WTC11 (cell line): Measurements from ENCODE around the gene CYP27B1. TPM values are rescaled to one million over a fixed set of nuclear protein-coding genes. Genes with fewer than 3 reads are reported as not detected.

Experiments
- ATAC-seq: fragments of 200-7000 bp; cut with Tn5 transposase; 2 replicates; pipeline ENCODE4 v1.10.0; 2021; ENCODE audit warnings: mild to moderate bottlenecking, moderate library complexity
- CTCF ChIA-PET: fragments of 300-600 bp; sonication (Branson Sonifier 250); formaldehyde crosslinking; loops from one replicate; lab custom pipeline; 2021; ENCODE audit warnings: antibody characterized with exemption; lab: Charles Lee
- POLR2A ChIA-PET: fragments of 350-600 bp; sonication (Branson Sonifier 250); formaldehyde crosslinking; loops from one replicate; lab custom pipeline; 2021; ENCODE audit warnings: antibody characterized with exemption; lab: Charles Lee
- DNase-seq: peaks from one replicate; pipeline ENCODE4 v3.0.0; 2021; ENCODE audit warnings: low spot score
- H3K27ac Mint-ChIP-seq: 2 replicates; pipeline ENCODE4 v1.8.0; 2021; ENCODE audit warnings: mixed read lengths
- H3K27me3 Mint-ChIP-seq: 2 replicates; pipeline ENCODE4 v1.8.0; 2021; ENCODE audit warnings: low read depth, mild to moderate bottlenecking, moderate library complexity, mixed read lengths
- H3K36me3 Mint-ChIP-seq: 2 replicates; pipeline ENCODE4 v1.8.0; 2021; ENCODE audit warnings: mixed read lengths
- H3K4me1 Mint-ChIP-seq: 2 replicates; pipeline ENCODE4 v1.8.0; 2022; ENCODE audit warnings: mixed read lengths
- H3K4me3 Mint-ChIP-seq: 2 replicates; pipeline ENCODE4 v1.8.0; 2021; ENCODE audit warnings: mild to moderate bottlenecking, moderate library complexity, mixed read lengths
- H3K9me3 Mint-ChIP-seq: 2 replicates; pipeline ENCODE4 v1.8.0; 2021; ENCODE audit warnings: mixed read lengths
- EMX1 ChIP-seq: fragments of 250-450 bp; sonication (Bioruptor Pico); IDR thresholded peaks from 2 replicates; pipeline ENCODE4 v1.8.0; 2021; ENCODE audit warnings: mild to moderate bottlenecking
- FOXJ3 ChIP-seq: sonication (generic); formaldehyde crosslinking; IDR thresholded peaks from 2 replicates; pipeline ENCODE4 v1.9.0; 2021; ENCODE audit warnings: missing genetic modification reagents, mild to moderate bottlenecking, borderline replicate concordance
- GRHL2 ChIP-seq: fragments of 250-450 bp; sonication (Bioruptor Pico); IDR thresholded peaks from 2 replicates; pipeline ENCODE4 v1.8.0; 2022; ENCODE audit warnings: mild to moderate bottlenecking, moderate library complexity; ENCODE audit not compliant: insufficient replicate concordance, severe bottlenecking
- JUN ChIP-seq: sonication (generic); formaldehyde crosslinking; IDR thresholded peaks from 2 replicates; pipeline ENCODE4 v1.8.0; 2023; ENCODE audit warnings: mild to moderate bottlenecking, missing genetic modification reagents
- MYBL2 ChIP-seq: sonication (generic); formaldehyde crosslinking; IDR thresholded peaks from 2 replicates; pipeline ENCODE4 v1.8.1; 2023; ENCODE audit warnings: mild to moderate bottlenecking, moderate library complexity, missing genetic modification reagents
- NFATC4 ChIP-seq: fragments of 250-450 bp; sonication (Bioruptor Pico); IDR thresholded peaks from 2 replicates; pipeline ENCODE4 v1.9.0; 2021; ENCODE audit warnings: mild to moderate bottlenecking
- NFE2L1 ChIP-seq: sonication (generic); formaldehyde crosslinking; IDR thresholded peaks from 2 replicates; pipeline ENCODE4 v1.8.1; 2023; ENCODE audit warnings: missing genetic modification reagents
- SP1 ChIP-seq: sonication (generic); formaldehyde crosslinking; conservative IDR thresholded peaks from 2 replicates; pipeline ENCODE4 v1.8.1; 2022; ENCODE audit warnings: missing genetic modification reagents
- ZBTB21 ChIP-seq: sonication (generic); formaldehyde crosslinking; IDR thresholded peaks from 2 replicates; pipeline ENCODE4 v1.8.1; 2023; ENCODE audit warnings: mild to moderate bottlenecking, missing genetic modification reagents, borderline replicate concordance
- ZNF416 ChIP-seq: fragments of 250-450 bp; sonication (Bioruptor Pico); IDR thresholded peaks from 2 replicates; pipeline ENCODE4 v1.9.0; 2021; ENCODE audit warnings: mild to moderate bottlenecking, inconsistent platforms
- total RNA-seq: library from RNA; stranded (reverse); gene quantifications from 3 replicates; pipeline ENCODE4 v1.2.3, GENCODE V29; 2021
- TF ChIP-seq, protein P1 (sequence below): sonication (generic); formaldehyde crosslinking; IDR thresholded peaks from 2 replicates; pipeline ENCODE4 v1.8.1; 2023; ENCODE audit warnings: mild to moderate bottlenecking, missing genetic modification reagents
- TF ChIP-seq, protein P2 (sequence below): fragments of 250-450 bp; sonication (Bioruptor Pico); IDR thresholded peaks from 2 replicates; pipeline ENCODE4 v2.1.2; 2022; ENCODE audit warnings: mild to moderate bottlenecking, moderate library complexity
- TF ChIP-seq, protein P3 (sequence below): fragments of 250-450 bp; sonication (Bioruptor Pico); IDR thresholded peaks from 2 replicates; pipeline ENCODE4 v1.8.0; 2021; ENCODE audit warnings: mild to moderate bottlenecking
- TF ChIP-seq, protein P4 (sequence below): sonication (generic); formaldehyde crosslinking; IDR thresholded peaks from 2 replicates; pipeline ENCODE4 v1.8.0; 2022; ENCODE audit warnings: mild to moderate bottlenecking, missing genetic modification reagents
- TF ChIP-seq, protein P5 (sequence below): sonication (generic); formaldehyde crosslinking; IDR thresholded peaks from 2 replicates; pipeline ENCODE4 v1.8.1; 2022; ENCODE audit warnings: mild to moderate bottlenecking, missing genetic modification reagents, moderate library complexity, borderline replicate concordance
- TF ChIP-seq, protein P6 (sequence below): sonication (generic); formaldehyde crosslinking; IDR thresholded peaks from 2 replicates; pipeline ENCODE4 v1.8.1; 2023; ENCODE audit warnings: mild to moderate bottlenecking, missing genetic modification reagents, moderate library complexity
- TF ChIP-seq, protein P7 (sequence below): fragments of 250-450 bp; sonication (Bioruptor Pico); IDR thresholded peaks from 2 replicates; pipeline ENCODE4 v1.9.0; 2021; ENCODE audit warnings: mild to moderate bottlenecking
- TF ChIP-seq, protein P8 (sequence below): sonication (generic); formaldehyde crosslinking; IDR thresholded peaks from 2 replicates; pipeline ENCODE4 v1.8.1; 2022; ENCODE audit warnings: low read depth, mild to moderate bottlenecking, moderate library complexity, missing genetic modification reagents, borderline replicate concordance
- TF ChIP-seq, protein P9 (sequence below): fragments of 250-450 bp; sonication (Bioruptor Pico); conservative IDR thresholded peaks from 2 replicates; pipeline ENCODE4 v1.9.0; 2021; ENCODE audit warnings: mild to moderate bottlenecking

The CYP27B1 gene
- total RNA-seq, 1 experiment from 2014 or later, result 2.1 TPM

DNA sequence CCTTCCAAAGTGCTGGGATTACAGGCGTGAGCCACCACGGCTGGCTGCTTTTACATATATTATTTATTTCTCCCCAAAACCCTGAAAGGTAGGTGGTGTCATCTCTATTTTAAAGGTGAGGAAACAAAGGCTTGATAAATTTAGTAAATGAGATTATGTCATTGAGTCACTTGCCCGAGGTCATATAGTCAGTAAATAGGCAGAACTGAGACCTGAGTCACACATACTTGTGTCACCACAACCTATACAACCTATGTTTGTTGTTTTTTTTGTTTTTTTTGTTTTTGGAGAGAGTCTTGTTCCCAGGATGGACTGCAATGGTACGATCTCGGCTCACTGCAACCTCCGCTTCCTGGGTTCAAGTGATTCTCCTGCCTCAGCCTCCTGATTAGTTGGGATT is 28.5 kb upstream of the CYP27B1 start:
- Mint-ChIP-seq H3K4me1 (no peaks in the 10 kb centered on the region), H3K36me3 (peaks cover 48% of the 10 kb centered on the region), H3K27me3 (no peaks in the 10 kb centered on the region), H3K4me3 (no peak overlapping the region), H3K27ac (no peak overlapping the region), H3K9me3 (no peaks in the 10 kb centered on the region)
- ChIA-PET CTCF (interaction anchor here (2.2 kb wide), 1 partner anchor 8 kb away, joined by 10 read pairs; no protein-coding TSS in a partner anchor), POLR2A (no interaction called here)
- ATAC-seq (no peak), DNase-seq (no peak)
- TF ChIP-seq FOXJ3 (CRISPR knock-in tag), result no peak
- no peak for TF ChIP-seq MYBL2 (CRISPR knock-in tag)
- TF ChIP-seq, protein P1, sequence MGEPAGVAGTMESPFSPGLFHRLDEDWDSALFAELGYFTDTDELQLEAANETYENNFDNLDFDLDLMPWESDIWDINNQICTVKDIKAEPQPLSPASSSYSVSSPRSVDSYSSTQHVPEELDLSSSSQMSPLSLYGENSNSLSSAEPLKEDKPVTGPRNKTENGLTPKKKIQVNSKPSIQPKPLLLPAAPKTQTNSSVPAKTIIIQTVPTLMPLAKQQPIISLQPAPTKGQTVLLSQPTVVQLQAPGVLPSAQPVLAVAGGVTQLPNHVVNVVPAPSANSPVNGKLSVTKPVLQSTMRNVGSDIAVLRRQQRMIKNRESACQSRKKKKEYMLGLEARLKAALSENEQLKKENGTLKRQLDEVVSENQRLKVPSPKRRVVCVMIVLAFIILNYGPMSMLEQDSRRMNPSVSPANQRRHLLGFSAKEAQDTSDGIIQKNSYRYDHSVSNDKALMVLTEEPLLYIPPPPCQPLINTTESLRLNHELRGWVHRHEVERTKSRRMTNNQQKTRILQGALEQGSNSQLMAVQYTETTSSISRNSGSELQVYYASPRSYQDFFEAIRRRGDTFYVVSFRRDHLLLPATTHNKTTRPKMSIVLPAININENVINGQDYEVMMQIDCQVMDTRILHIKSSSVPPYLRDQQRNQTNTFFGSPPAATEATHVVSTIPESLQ (CRISPR knock-in tag), result no peak
- no peak for TF ChIP-seq SP1 (CRISPR knock-in tag)
- TF ChIP-seq, protein P2, sequence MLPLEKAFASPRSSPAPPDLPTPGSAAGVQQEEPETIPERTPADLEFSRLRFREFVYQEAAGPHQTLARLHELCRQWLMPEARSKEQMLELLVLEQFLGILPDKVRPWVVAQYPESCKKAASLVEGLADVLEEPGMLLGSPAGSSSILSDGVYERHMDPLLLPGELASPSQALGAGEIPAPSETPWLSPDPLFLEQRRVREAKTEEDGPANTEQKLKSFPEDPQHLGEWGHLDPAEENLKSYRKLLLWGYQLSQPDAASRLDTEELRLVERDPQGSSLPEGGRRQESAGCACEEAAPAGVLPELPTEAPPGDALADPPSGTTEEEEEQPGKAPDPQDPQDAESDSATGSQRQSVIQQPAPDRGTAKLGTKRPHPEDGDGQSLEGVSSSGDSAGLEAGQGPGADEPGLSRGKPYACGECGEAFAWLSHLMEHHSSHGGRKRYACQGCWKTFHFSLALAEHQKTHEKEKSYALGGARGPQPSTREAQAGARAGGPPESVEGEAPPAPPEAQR, result no peak
- TF ChIP-seq, protein P3, sequence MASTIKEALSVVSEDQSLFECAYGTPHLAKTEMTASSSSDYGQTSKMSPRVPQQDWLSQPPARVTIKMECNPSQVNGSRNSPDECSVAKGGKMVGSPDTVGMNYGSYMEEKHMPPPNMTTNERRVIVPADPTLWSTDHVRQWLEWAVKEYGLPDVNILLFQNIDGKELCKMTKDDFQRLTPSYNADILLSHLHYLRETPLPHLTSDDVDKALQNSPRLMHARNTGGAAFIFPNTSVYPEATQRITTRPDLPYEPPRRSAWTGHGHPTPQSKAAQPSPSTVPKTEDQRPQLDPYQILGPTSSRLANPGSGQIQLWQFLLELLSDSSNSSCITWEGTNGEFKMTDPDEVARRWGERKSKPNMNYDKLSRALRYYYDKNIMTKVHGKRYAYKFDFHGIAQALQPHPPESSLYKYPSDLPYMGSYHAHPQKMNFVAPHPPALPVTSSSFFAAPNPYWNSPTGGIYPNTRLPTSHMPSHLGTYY, result no peak
- TF ChIP-seq, protein P4, sequence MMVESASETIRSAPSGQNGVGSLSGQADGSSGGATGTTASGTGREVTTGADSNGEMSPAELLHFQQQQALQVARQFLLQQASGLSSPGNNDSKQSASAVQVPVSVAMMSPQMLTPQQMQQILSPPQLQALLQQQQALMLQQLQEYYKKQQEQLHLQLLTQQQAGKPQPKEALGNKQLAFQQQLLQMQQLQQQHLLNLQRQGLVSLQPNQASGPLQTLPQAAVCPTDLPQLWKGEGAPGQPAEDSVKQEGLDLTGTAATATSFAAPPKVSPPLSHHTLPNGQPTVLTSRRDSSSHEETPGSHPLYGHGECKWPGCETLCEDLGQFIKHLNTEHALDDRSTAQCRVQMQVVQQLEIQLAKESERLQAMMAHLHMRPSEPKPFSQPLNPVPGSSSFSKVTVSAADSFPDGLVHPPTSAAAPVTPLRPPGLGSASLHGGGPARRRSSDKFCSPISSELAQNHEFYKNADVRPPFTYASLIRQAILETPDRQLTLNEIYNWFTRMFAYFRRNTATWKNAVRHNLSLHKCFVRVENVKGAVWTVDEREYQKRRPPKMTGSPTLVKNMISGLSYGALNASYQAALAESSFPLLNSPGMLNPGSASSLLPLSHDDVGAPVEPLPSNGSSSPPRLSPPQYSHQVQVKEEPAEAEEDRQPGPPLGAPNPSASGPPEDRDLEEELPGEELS (CRISPR knock-in tag), result no peak
- TF ChIP-seq JUN (CRISPR knock-in tag), result no peak

DNA sequence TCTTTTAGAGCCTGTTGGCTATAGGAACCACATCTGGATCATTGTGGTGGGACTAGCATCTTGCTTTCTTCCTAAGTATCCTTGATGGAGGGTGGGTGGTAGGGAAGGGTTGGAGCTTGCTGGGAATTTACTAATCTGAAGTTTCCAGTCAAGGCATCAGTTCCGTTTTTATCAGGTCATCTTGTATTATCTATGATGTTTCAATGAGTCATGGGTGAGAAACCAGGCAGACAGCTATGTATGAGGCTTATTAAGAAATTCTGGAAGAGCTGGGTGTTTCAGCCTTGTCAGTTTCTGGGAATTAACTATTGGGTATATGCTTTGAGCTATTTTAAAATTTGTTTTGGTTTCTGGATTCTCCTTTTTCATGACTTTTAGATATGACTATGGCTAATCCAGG is 27.0 kb upstream of the CYP27B1 start:
- DNase-seq, result no peak
- Mint-ChIP-seq H3K9me3 (no peaks in the 10 kb centered on the region), H3K4me3 (no peak overlapping the region), H3K36me3 (peaks cover 57% of the 10 kb centered on the region), H3K27me3 (no peaks in the 10 kb centered on the region), H3K4me1 (no peaks in the 10 kb centered on the region), H3K27ac (no peak overlapping the region)
- POLR2A ChIA-PET, result no interaction called here
- ATAC-seq, result no peak
- TF ChIP-seq NFATC4 (CRISPR knock-in tag) (no peak), GRHL2 (no peak), EMX1 (CRISPR knock-in tag) (no peak), ZNF416 (CRISPR knock-in tag) (no peak), NFE2L1 (CRISPR knock-in tag) (no peak), FOXJ3 (CRISPR knock-in tag) (no peak), ZBTB21 (no peak), MYBL2 (CRISPR knock-in tag) (no peak)
- TF ChIP-seq, protein P5, sequence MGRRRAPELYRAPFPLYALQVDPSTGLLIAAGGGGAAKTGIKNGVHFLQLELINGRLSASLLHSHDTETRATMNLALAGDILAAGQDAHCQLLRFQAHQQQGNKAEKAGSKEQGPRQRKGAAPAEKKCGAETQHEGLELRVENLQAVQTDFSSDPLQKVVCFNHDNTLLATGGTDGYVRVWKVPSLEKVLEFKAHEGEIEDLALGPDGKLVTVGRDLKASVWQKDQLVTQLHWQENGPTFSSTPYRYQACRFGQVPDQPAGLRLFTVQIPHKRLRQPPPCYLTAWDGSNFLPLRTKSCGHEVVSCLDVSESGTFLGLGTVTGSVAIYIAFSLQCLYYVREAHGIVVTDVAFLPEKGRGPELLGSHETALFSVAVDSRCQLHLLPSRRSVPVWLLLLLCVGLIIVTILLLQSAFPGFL (CRISPR knock-in tag), result no peak
- TF ChIP-seq, protein P6, sequence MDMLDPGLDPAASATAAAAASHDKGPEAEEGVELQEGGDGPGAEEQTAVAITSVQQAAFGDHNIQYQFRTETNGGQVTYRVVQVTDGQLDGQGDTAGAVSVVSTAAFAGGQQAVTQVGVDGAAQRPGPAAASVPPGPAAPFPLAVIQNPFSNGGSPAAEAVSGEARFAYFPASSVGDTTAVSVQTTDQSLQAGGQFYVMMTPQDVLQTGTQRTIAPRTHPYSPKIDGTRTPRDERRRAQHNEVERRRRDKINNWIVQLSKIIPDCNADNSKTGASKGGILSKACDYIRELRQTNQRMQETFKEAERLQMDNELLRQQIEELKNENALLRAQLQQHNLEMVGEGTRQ, result no peak
- TF ChIP-seq, protein P7, sequence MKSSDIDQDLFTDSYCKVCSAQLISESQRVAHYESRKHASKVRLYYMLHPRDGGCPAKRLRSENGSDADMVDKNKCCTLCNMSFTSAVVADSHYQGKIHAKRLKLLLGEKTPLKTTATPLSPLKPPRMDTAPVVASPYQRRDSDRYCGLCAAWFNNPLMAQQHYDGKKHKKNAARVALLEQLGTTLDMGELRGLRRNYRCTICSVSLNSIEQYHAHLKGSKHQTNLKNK, result no peak
- TF ChIP-seq, protein P8, sequence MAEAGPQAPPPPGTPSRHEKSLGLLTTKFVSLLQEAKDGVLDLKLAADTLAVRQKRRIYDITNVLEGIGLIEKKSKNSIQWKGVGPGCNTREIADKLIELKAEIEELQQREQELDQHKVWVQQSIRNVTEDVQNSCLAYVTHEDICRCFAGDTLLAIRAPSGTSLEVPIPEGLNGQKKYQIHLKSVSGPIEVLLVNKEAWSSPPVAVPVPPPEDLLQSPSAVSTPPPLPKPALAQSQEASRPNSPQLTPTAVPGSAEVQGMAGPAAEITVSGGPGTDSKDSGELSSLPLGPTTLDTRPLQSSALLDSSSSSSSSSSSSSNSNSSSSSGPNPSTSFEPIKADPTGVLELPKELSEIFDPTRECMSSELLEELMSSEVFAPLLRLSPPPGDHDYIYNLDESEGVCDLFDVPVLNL (CRISPR knock-in tag), result no peak
- TF ChIP-seq, protein P9, sequence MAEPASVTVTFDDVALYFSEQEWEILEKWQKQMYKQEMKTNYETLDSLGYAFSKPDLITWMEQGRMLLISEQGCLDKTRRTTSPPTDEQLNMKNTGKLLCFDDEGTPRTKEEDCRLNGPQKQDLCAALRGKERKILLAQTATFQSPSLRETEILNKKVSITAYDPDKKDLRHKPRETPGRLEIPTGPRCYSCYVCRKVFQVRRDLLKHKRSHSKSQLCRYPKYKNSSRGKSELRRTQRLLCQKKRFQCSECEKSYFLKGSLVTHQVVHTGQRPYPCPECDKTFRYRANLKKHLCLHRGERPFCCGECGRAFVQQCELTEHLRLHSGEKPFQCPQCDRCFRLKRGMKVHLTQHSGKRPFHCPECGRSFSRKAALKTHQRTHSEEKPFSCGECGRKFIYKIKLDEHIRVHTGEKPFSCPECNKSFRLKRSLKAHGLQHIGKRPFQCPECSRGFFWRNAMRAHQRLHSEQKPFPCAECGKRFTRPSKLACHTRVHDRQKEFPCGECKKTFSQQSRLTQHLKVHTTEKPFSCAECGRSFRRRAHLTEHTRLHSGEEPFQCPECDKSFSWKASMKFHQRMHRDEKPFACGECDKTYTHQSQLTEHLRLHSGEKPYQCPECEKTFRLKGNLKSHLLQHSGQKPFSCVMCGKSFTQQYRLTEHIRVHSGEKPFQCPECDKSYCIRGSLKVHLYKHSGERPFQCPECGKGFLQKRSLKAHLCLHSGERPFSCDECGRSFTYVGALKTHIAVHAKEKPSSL (CRISPR knock-in tag), result no peak
- CTCF ChIA-PET, result interaction anchor here (1.0 to 2.2 kb wide), 3 partner anchors 9 to 37 kb away, joined by 3 to 10 read pairs (median 4); no protein-coding TSS in a partner anchor
